ENCODE measurements around the gene QSOX1. TPM values are rescaled to one million over a fixed set of nuclear protein-coding genes. Genes with fewer than 3 reads are reported as not detected.

The QSOX1 gene
- total RNA-seq, 1 experiment from 2014 or later: 135 TPM

GRCh38 chr1:180136968-180137356, 17.7 kb upstream of the QSOX1 start (continued):
- TF ChIP-seq ZNF317 (CRISPR knock-in tag; IDR thresholded peaks at IDR 0.05; ENCODE audit: borderline replicate concordance, low read depth): no peak
- TF ChIP-seq PRRX2 (CRISPR knock-in tag; IDR thresholded peaks at IDR 0.05): no peak
- TF ChIP-seq ESRRA (CRISPR knock-in tag; IDR thresholded peaks at IDR 0.05; ENCODE audit: borderline replicate concordance): no peak
- TF ChIP-seq ATF6 (CRISPR knock-in tag; IDR thresholded peaks at IDR 0.05): no peak
- TF ChIP-seq MLX (CRISPR knock-in tag; IDR thresholded peaks at IDR 0.05): no peak
- no peak for TF ChIP-seq GTF2I (CRISPR knock-in tag; conservative IDR thresholded peaks at IDR 0.05)
- no peak for TF ChIP-seq NR3C1 (CRISPR knock-in tag; conservative IDR thresholded peaks at IDR 0.05; ENCODE audit: low read depth)
- no peak for TF ChIP-seq NFE2L1 (CRISPR knock-in tag; IDR thresholded peaks at IDR 0.05)
- no peak for TF ChIP-seq JUN (CRISPR knock-in tag; IDR thresholded peaks at IDR 0.05)
- TF ChIP-seq RELA (CRISPR knock-in tag; IDR thresholded peaks at IDR 0.05; ENCODE audit: borderline replicate concordance): no peak

DNA sequence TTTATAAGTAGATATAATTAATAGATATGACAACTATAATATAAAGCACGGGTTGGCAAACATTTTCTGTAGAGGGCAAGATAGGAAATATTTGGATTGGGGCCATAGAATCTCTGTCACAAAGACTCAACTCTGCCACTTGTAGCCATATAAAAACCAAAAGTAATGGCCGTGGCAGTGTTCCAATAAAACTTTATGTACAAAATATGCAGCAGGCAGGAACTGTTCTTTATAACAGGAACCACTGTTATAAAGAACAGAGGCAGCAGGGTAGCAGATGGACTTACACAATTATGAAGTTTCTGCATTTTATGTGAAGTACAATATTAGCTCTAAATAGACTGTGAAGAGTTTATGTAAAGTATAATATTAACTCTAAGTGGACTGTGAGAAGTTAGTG, 16.9 kb upstream of the QSOX1 start:
- CTCF ChIA-PET: no interaction called here

More for the DNA sequence above, 16.9 kb upstream of the QSOX1 start:
- POLR2A ChIA-PET: no interaction called here
- Mint-ChIP-seq H3K36me3 (no peaks in the 10 kb centered on the region), H3K4me3 (no peak overlapping the region), H3K27ac (no peak overlapping the region), H3K27me3 (ENCODE audit: low read depth) (no peaks in the 10 kb centered on the region; the same call in 1 of the 2 replicates), H3K9me3 (no peaks in the 10 kb centered on the region), H3K4me1 (no peaks in the 10 kb centered on the region)
- ATAC-seq (no peak), DNase-seq (ENCODE audit: low spot score) (no peak)
- TF ChIP-seq JUN (CRISPR knock-in tag; IDR thresholded peaks at IDR 0.05) (no peak), ZMAT4 (CRISPR knock-in tag; IDR thresholded peaks at IDR 0.05) (no peak), OVOL2 (CRISPR knock-in tag; IDR thresholded peaks at IDR 0.05; ENCODE audit: borderline replicate concordance) (no peak), ETV6 (CRISPR knock-in tag; IDR thresholded peaks at IDR 0.05) (no peak), MYBL2 (CRISPR knock-in tag; IDR thresholded peaks at IDR 0.05) (no peak), MLX (CRISPR knock-in tag; IDR thresholded peaks at IDR 0.05) (no peak), NR2C2 (CRISPR knock-in tag; IDR thresholded peaks at IDR 0.05) (no peak), GABPB1 (CRISPR knock-in tag; IDR thresholded peaks at IDR 0.05) (no peak), GRHL2 (CRISPR knock-in tag; IDR thresholded peaks at IDR 0.05; ENCODE audit: insufficient replicate concordance, severe bottlenecking) (no peak), MAX (CRISPR knock-in tag; IDR thresholded peaks at IDR 0.05) (no peak), ZNF281 (CRISPR knock-in tag; IDR thresholded peaks at IDR 0.05) (no peak), NFATC4 (CRISPR knock-in tag; IDR thresholded peaks at IDR 0.05) (no peak), ZNF423 (CRISPR knock-in tag; IDR thresholded peaks at IDR 0.05) (no peak), CREB1 (CRISPR knock-in tag; IDR thresholded peaks at IDR 0.05) (no peak), CREM (CRISPR knock-in tag; IDR thresholded peaks at IDR 0.05) (no peak)
- TF ChIP-seq, protein P1, sequence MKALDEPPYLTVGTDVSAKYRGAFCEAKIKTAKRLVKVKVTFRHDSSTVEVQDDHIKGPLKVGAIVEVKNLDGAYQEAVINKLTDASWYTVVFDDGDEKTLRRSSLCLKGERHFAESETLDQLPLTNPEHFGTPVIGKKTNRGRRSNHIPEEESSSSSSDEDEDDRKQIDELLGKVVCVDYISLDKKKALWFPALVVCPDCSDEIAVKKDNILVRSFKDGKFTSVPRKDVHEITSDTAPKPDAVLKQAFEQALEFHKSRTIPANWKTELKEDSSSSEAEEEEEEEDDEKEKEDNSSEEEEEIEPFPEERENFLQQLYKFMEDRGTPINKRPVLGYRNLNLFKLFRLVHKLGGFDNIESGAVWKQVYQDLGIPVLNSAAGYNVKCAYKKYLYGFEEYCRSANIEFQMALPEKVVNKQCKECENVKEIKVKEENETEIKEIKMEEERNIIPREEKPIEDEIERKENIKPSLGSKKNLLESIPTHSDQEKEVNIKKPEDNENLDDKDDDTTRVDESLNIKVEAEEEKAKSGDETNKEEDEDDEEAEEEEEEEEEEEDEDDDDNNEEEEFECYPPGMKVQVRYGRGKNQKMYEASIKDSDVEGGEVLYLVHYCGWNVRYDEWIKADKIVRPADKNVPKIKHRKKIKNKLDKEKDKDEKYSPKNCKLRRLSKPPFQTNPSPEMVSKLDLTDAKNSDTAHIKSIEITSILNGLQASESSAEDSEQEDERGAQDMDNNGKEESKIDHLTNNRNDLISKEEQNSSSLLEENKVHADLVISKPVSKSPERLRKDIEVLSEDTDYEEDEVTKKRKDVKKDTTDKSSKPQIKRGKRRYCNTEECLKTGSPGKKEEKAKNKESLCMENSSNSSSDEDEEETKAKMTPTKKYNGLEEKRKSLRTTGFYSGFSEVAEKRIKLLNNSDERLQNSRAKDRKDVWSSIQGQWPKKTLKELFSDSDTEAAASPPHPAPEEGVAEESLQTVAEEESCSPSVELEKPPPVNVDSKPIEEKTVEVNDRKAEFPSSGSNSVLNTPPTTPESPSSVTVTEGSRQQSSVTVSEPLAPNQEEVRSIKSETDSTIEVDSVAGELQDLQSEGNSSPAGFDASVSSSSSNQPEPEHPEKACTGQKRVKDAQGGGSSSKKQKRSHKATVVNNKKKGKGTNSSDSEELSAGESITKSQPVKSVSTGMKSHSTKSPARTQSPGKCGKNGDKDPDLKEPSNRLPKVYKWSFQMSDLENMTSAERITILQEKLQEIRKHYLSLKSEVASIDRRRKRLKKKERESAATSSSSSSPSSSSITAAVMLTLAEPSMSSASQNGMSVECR (CRISPR knock-in tag; IDR thresholded peaks at IDR 0.05; ENCODE audit: borderline replicate concordance): no peak
- TF ChIP-seq, protein P2, sequence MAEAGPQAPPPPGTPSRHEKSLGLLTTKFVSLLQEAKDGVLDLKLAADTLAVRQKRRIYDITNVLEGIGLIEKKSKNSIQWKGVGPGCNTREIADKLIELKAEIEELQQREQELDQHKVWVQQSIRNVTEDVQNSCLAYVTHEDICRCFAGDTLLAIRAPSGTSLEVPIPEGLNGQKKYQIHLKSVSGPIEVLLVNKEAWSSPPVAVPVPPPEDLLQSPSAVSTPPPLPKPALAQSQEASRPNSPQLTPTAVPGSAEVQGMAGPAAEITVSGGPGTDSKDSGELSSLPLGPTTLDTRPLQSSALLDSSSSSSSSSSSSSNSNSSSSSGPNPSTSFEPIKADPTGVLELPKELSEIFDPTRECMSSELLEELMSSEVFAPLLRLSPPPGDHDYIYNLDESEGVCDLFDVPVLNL (CRISPR knock-in tag; IDR thresholded peaks at IDR 0.05; ENCODE audit: borderline replicate concordance, low read depth): no peak

All from WTC11 (cell line).